K562 (cell line): ENCODE measurements around the gene CNNM4. TPM values are rescaled to one million over a fixed set of nuclear protein-coding genes. Genes with fewer than 3 reads are reported as not detected.

Experiments used
- ATAC-seq: fragments of 200-7000 bp; cut with Tn5 transposase; 3 replicates; pipeline ENCODE4 v1.9.1; 2020; ENCODE audit warnings: moderate library complexity
- BruUV-seq: library from RNA; stranded (reverse); fragments of 400-500 nt; replicated peaks from 2 replicates; lab custom pipeline; 2021; lab: Mats Ljungman, UMichigan
- CTCF ChIA-PET: fragments of 300-600 bp; formaldehyde crosslinking; extraction: SDS; loops from one replicate; lab custom pipeline; 2021; ENCODE audit warnings: low intra/inter-chr PET ratio; lab: Yijun Ruan, JAX
- POLR2A ChIA-PET: fragments of 300-600, 350-650 bp; sonication (Branson Sonifier 250); formaldehyde crosslinking; extraction: SDS; loops from one replicate; lab custom pipeline; 2021; ENCODE audit warnings: antibody characterized with exemption, inconsistent platforms; lab: Yijun Ruan, JAX
- DNase-seq, 4 experiments: peaks; one replicate each; pipeline versions ENCODE4 v3.0.0 to v3.0.0-alpha.2; 2011 to 2018; ENCODE audit warnings: low spot score in 3 of 4, mixed read lengths in 3 of 4; ENCODE audit errors: extremely low read depth in 1 of 4
- FAIRE-seq: peaks from 2 replicates; lab custom pipeline; 2011; peaks lifted over from hg19 to GRCh38; lab: Jason Lieb, UNC
- H2AFZ ChIP-seq: 2 replicates; pipeline ENCODE4 v1.6.0; 2011; ENCODE audit warnings: low read depth, low read length, control low read depth, inconsistent platforms
- H3K27ac ChIP-seq: fragments of 200-600 bp; 3 replicates; pipeline ENCODE4 v1.8.0; 2011; ENCODE audit warnings: low read depth, mild to moderate bottlenecking, control low read depth, inconsistent platforms, low read length, moderate library complexity, mixed read lengths; ENCODE audit errors: extremely low read depth
- H3K27me3 ChIP-seq, 2 experiments: fragments of 300-600 bp in 1 of 2; 2 replicates in 1 of 2; 3 replicates in 1 of 2; pipeline versions ENCODE4 v1.6.0 to v1.8.0; 2011; ENCODE audit warnings: inconsistent platforms in 2 of 2, low read length in 2 of 2, mild to moderate bottlenecking in 1 of 2, mixed read lengths in 1 of 2, moderate library complexity in 1 of 2; ENCODE audit not compliant: control insufficient read depth in 2 of 2, insufficient read depth in 2 of 2
- H3K36me3 ChIP-seq: fragments of 300-600 bp; 3 replicates; pipeline ENCODE4 v1.8.0; 2011; ENCODE audit warnings: mild to moderate bottlenecking, low read length, inconsistent platforms; ENCODE audit not compliant: control insufficient read depth, insufficient read depth
- H3K4me1 ChIP-seq, 2 experiments: fragments of 200-600 bp in 1 of 2; replicated peaks in 1 of 2; 2 replicates in 1 of 2; 3 replicates in 1 of 2; pipeline versions ENCODE4 v1.5.1 to v1.8.0; 2011; ENCODE audit warnings: inconsistent platforms in 2 of 2, low read length in 2 of 2, mild to moderate bottlenecking in 1 of 2, mixed read lengths in 1 of 2, moderate library complexity in 1 of 2; ENCODE audit not compliant: control insufficient read depth in 2 of 2, insufficient read depth in 2 of 2
- H3K4me2 ChIP-seq: 2 replicates; pipeline ENCODE4 v1.6.1; 2011; ENCODE audit warnings: low read length, control low read depth, inconsistent platforms, mixed read lengths; ENCODE audit not compliant: insufficient read depth
- H3K4me3 ChIP-seq: fragments of 200-600 bp; sonication (generic), shearing (Covaris generic); 2 replicates; pipeline ENCODE4 v1.5.1; 2016; ENCODE audit warnings: control low read depth, inconsistent platforms
- H3K79me2 ChIP-seq: fragments of 200-600 bp; 3 replicates; pipeline ENCODE4 v1.8.0; 2011; ENCODE audit warnings: low read length, inconsistent platforms; ENCODE audit not compliant: control insufficient read depth, insufficient read depth
- H3K9ac ChIP-seq, 2 experiments: 2 replicates each; pipeline versions ENCODE4 v1.6.0 to v1.6.1; 2011; ENCODE audit warnings: low read depth in 2 of 2, low read length in 2 of 2, control low read depth in 1 of 2, inconsistent platforms in 1 of 2, mild to moderate bottlenecking in 1 of 2, mixed read lengths in 1 of 2; ENCODE audit not compliant: insufficient read depth in 1 of 2
- H3K9me1 ChIP-seq: one replicate; pipeline ENCODE4 v1.6.0; 2011; ENCODE audit warnings: inconsistent platforms, mild to moderate bottlenecking, low read length, moderate library complexity; ENCODE audit not compliant: control insufficient read depth, insufficient read depth
- H3K9me3 ChIP-seq: replicated peaks from 2 replicates; pipeline ENCODE4 v1.5.1; 2011; ENCODE audit warnings: low read depth, low read length, inconsistent platforms; ENCODE audit not compliant: control insufficient read depth, insufficient read depth
- H4K20me1 ChIP-seq: replicated peaks from 2 replicates; pipeline ENCODE4 v1.6.1; 2011; ENCODE audit warnings: low read length, inconsistent platforms, mixed read lengths; ENCODE audit not compliant: control insufficient read depth, insufficient read depth
- CHD7 ChIP-seq: fragments of 200-600 bp; sonication (generic); IDR thresholded peaks from one replicate; pipeline ENCODE4 v1.6.1; 2012; ENCODE audit warnings: mild to moderate bottlenecking, low read depth, low read length, inconsistent platforms
- MLLT1 ChIP-seq, 2 experiments: fragments of 450-650 bp; IDR thresholded peaks; 2 replicates each; pipeline ENCODE4 v1.6.1; 2016
- POLR2G ChIP-seq: fragments of 200-400 bp; formaldehyde crosslinking; IDR thresholded peaks from 2 replicates; pipeline ENCODE4 v1.6.1; 2017; ENCODE audit warnings: low read depth, mild to moderate bottlenecking, antibody characterized with exemption, low read length, moderate library complexity
- SOX6 ChIP-seq: fragments of 450-650 bp; IDR thresholded peaks from 2 replicates; pipeline ENCODE4 v1.6.1; 2014; ENCODE audit warnings: mild to moderate bottlenecking
- SPI1 ChIP-seq: IDR thresholded peaks from 2 replicates; pipeline ENCODE4 v1.6.1; 2011; ENCODE audit warnings: low read depth, low read length, control low read depth, borderline replicate concordance
- ZNF444 ChIP-seq: fragments of 250-450 bp; sonication (Bioruptor Pico); IDR thresholded peaks from 2 replicates; pipeline ENCODE4 v1.4.0; 2020; ENCODE audit warnings: mild to moderate bottlenecking, moderate library complexity
- WGBS: fragments of 100-300 bp; shearing (Covaris generic); methylation state at CpG from one replicate; pipeline ENCODE4 v1.1.6; 2016; ENCODE audit warnings: low coverage, mixed read lengths; ENCODE audit not compliant: insufficient coverage; ENCODE audit errors: missing lambda C conversion rate; 5-methylcytosine and 5-hydroxymethylcytosine counted together
- in situ Hi-C: fragments of 300-500 bp; cut with MboI; formaldehyde crosslinking; loops from 4 replicates; pipeline ENCODE4 v1.15.0; 2018; ENCODE audit warnings: inconsistent platforms, mixed read lengths
- intact Hi-C: fragments of 100-400 bp; cut with micrococcal nuclease; formaldehyde crosslinking; loops from 2 replicates; pipeline ENCODE4 v1.14.2; 2022
- polyA plus RNA-seq, 8 experiments: library from polyadenylated mRNA; depleted of rRNA in 4 of 8; stranded (reverse) in 5 of 8; unstranded in 3 of 8; fragments of >200 nt; fragmentation: Nextera tagmentation in 2 of 8; fragmentation: Illumina TruSeq in 1 of 8; extraction: Ambion mirVana in 2 of 8; extraction: Trizol in 1 of 8; gene quantifications; 2 replicates each; pipeline versions ENCODE4 v1.2.1 to v1.2.3, GENCODE V29; 2011 to 2014; ENCODE audit warnings: inconsistent platforms in 1 of 8, missing spikeins in 1 of 8
- total RNA-seq, 7 experiments: library from RNA; depleted of rRNA in 6 of 7; stranded (reverse); fragments of >200 nt in 6 of 7; fragmentation: Illumina TruSeq in 2 of 7; extraction: Trizol in 2 of 7; gene quantifications; 2 replicates each; pipeline versions ENCODE4 v1.2.1 to v1.2.3, GENCODE V29; 2011 to 2021; ENCODE audit warnings: low replicate concordance in 1 of 7

Gene CNNM4
- total and polyA plus RNA-seq, 9 of the 15 experiments (the other 6 are each of a cell fraction or from before 2014, with no cell fraction given) = 0.96 to 6.3 (median 2.8) TPM

- Histone ChIP-seq H3K4me2 (no peak overlapping the region), H3K36me3 (peaks cover 53% of the 10 kb centered on the region; the same call in 2 of the 3 replicates), H3K79me2 (no peaks in the 10 kb centered on the region), H3K4me1 (peaks cover 8 to 27% of the 10 kb centered on the region in 2 experiments; a peak in 4 of 5 replicates), H4K20me1 (no peaks in the 10 kb centered on the region), H3K4me3 (no peak overlapping the region), H3K27me3 (no peaks in the 10 kb centered on the region), H3K9ac (peak overlapping the region in 1 of 2 experiments; percentile 72; a peak in 2 of 4 replicates), H3K27ac (no peak overlapping the region), H3K9me3 (no peaks in the 10 kb centered on the region), H2AFZ (no peak overlapping the region), H3K9me1 (peaks cover 3% of the 10 kb centered on the region)
- ATAC-seq (no peak), DNase-seq (no peak), FAIRE-seq (no peak)
- BruUV-seq = no TSS peak
- ChIA-PET POLR2A (interaction anchor here (0.7 to 1.2 kb wide), 6 partner anchors 9 to 1431 kb away, joined by 3 read pairs; no protein-coding TSS in a partner anchor), CTCF (no interaction called here)
- intact Hi-C loops (no loop called here), in situ Hi-C loops (no loop called here)
- TF ChIP-seq SOX6 = no peak
- TF ChIP-seq CHD7 = no peak
- 0 out of 2 replicates have a peak, but pooled peaks have one; percentile 1 for TF ChIP-seq SPI1
- no peak for TF ChIP-seq MLLT1 (IDR thresholded peaks at IDR 0.05)
- TF ChIP-seq ZNF444 = no peak
- 0 out of 2 replicates have a peak, but pooled peaks have one; percentile 2 for TF ChIP-seq POLR2G
- 91% methylated on average over 21 of the region's 23 CpGs for WGBS
These were observed 77.9 kb downstream of the CNNM4 start for GRCh38 chr2:96838345-96839292.
